Measurements from ENCODE around the gene FNDC4.

FNDC4 gene

DNA sequence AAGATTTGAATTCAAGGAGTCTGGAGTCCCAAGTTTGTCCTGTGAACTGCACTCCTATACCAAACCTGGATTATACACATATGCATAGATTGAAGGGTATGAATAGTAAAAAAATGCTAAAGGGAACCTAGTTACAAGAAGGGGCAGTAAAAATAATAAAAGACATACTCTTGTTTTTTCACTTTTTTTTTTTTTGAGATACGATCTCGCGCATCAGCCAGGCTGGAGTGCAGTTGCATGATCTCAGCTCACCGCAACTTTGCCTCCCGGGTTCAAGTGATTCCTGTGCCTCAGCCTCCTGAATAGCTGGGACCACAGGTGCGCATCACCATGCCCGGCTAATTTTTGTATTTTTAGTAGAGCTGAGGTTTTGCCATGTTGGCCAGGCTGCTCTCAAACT, 30.6 kb downstream of the FNDC4 start:
- in situ Hi-C loops (cut with MboI; ENCODE audit: low sequenced_read_pairs), result no loop called here
- Histone ChIP-seq H3K36me3 (replicated peaks) (peaks cover 20% of the 10 kb centered on the region), H3K27me3 (ENCODE audit: low read depth) (no peaks in the 10 kb centered on the region)

DNA sequence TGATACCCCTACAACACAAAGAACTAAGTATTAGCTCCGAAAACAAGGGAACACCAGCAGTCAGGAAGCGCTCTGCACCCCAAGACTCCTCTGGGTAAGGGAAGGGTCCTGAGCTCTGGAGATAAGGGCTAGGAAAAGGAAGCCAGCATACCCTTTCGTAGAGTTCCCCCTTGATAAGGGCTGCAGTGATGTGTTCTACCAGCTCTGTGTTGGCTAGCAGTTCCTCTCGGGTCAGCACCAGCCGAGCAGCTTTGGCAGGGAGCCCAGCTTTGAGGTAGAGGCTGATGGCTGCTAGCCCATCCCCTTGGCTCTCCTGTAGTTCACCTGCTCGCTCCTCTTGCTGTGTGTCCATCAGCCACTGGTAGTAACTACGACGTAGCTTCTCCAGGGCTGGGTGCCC, 33.9 kb downstream of the FNDC4 start:
- Histone ChIP-seq H3K4me1 (peaks cover 14% of the 10 kb centered on the region), H3K4me3 (no peak overlapping the region), H3K36me3 (replicated peaks) (peaks cover 49% of the 10 kb centered on the region), H3K9me3 (0 out of 2 replicates have a peak, but pooled peaks cover 2% of the 10 kb centered on the region), H3K27me3 (ENCODE audit: low read depth) (no peaks in the 10 kb centered on the region)
- in situ Hi-C loops (cut with MboI; ENCODE audit: low sequenced_read_pairs), result no loop called here
- DNase-seq (ENCODE audit: low spot score in 2 of 2), result no peak

More for the DNA sequence above, 30.6 kb downstream of the FNDC4 start:
- Histone ChIP-seq H3K4me1 (peaks cover 12% of the 10 kb centered on the region), H3K4me3 (no peak overlapping the region), H3K9me3 (0 out of 2 replicates have a peak, but pooled peaks cover 2% of the 10 kb centered on the region)
- DNase-seq (ENCODE audit: low spot score in 2 of 2), result no peak

DNA sequence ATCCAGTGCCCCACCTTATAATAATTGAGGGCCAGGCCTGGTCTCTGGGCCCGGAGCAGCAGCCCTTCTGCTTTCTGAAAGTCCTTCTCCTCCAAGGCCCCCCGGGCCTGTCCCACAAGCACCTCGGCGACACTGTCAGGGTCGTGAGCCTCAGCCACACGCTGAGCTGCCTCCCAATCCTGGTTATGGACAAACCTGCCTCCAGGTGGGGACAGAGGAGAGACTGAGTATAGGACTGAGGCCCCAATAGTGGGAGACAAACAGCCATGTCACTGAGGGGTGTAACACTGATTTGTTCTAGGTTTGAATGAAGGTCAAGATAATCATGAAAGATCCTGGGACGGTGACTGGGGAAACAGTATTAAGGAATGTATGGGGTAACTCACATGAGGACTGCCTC, 41.0 kb downstream of the FNDC4 start:
- in situ Hi-C loops (cut with MboI; ENCODE audit: low sequenced_read_pairs), result no loop called here
- H3K4me1 ChIP-seq, result no peaks in the 10 kb centered on the region
- no peaks in the 10 kb centered on the region for H3K9me3 ChIP-seq
- no peak for DNase-seq (ENCODE audit: low spot score in 2 of 2)
- no peaks in the 10 kb centered on the region for H3K27me3 ChIP-seq (ENCODE audit: low read depth)
- H3K36me3 ChIP-seq (replicated peaks), result peaks cover 79% of the 10 kb centered on the region
- no peak overlapping the region for H3K4me3 ChIP-seq

DNA sequence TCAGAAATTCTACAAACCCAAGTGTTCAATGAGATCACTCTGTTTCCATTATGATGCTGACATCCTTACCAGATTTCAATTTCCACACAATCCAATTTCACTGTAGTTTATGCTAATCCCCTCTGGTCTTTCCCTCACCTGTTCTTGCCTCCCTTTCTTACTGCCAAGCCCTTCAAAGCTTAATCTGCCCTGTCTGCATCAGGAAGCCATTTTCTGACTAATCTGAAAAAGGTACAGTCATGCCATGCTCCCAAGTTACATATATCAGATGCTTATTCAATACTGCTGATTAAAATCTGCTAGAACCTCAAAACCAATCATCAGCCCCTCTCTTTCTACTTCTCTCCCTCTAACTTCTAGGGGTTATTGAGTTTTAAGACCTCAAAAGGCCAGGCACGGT, 43.9 kb downstream of the FNDC4 start:
- DNase-seq (ENCODE audit: low spot score in 2 of 2), result no peak
- in situ Hi-C loops (cut with MboI; ENCODE audit: low sequenced_read_pairs), result no loop called here
- H3K4me3 ChIP-seq, result no peak overlapping the region
- no peaks in the 10 kb centered on the region for H3K9me3 ChIP-seq
- peaks cover 70% of the 10 kb centered on the region for H3K36me3 ChIP-seq (replicated peaks)
- H3K27me3 ChIP-seq (ENCODE audit: low read depth), result no peaks in the 10 kb centered on the region
- H3K4me1 ChIP-seq, result no peaks in the 10 kb centered on the region

DNA sequence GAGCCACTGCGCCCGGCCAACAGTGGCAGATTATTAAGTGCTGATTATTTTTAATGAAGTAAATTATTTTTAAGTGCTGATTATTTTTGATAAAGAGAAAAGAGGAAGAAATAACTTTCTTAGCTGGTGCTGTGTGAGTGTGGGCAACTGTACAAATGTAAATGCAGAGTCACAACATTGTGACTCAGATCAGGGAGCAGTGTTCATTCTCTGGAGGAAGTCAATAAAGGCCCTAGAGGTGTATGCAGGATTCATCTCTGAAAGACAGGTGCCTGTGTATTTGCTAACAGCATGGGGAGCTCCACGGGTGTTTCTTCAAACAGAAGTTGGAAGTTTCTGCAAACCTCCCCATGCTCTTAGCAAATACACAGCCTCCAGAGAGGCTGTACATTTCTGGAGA, 46.6 kb downstream of the FNDC4 start:
- Histone ChIP-seq H3K4me3 (no peak overlapping the region), H3K4me1 (no peaks in the 10 kb centered on the region), H3K36me3 (replicated peaks) (peaks cover 68% of the 10 kb centered on the region), H3K9me3 (no peaks in the 10 kb centered on the region), H3K27me3 (ENCODE audit: low read depth) (no peaks in the 10 kb centered on the region)
- no peak for DNase-seq (ENCODE audit: low spot score in 2 of 2)
- in situ Hi-C loops (cut with MboI; ENCODE audit: low sequenced_read_pairs), result no loop called here

DNA sequence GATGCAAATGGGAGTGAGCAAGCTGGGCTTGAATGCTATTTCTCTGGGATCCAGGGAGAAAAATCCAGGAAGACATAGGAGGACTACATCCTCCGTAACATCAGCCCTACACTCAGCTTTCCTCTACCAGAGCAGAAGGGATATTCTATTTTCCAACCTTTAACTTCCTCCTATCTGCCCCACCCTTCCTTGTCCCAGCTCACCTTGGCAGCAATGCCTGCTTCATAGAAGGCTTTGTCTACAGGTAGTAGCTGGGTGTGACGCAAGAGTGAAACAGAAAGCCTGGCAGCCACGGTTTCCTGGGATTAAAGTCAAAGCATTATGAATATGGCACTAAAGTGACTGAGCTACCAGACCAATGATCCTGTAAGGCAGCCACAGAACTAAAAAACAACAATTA, 48.9 kb downstream of the FNDC4 start:
- DNase-seq (ENCODE audit: low spot score in 2 of 2), result no peak
- Histone ChIP-seq H3K4me3 (no peak overlapping the region), H3K9me3 (no peaks in the 10 kb centered on the region), H3K27me3 (ENCODE audit: low read depth) (no peaks in the 10 kb centered on the region), H3K36me3 (replicated peaks) (peaks cover 60% of the 10 kb centered on the region), H3K4me1 (no peaks in the 10 kb centered on the region)
- in situ Hi-C loops (cut with MboI; ENCODE audit: low sequenced_read_pairs), result no loop called here

DNA sequence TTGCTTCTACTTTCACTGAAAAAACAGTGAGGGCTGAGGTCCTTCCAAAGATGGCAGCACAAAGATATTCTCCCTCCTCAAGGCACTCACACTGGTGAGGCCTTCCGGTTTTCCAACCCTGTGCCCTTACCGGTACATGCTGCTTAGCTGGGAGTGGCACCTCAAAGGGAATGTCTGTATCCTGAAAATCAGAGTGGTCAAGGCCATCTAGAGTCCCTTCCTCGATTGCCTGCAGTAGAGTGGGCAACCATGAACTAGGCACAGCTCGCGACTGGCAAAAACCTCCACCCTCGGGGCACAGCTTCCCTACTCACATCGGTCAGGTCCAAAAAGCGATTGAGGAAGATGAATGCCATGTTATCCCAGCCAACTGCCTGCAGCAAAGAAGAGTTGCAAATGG, 49.4 kb downstream of the FNDC4 start:
- Histone ChIP-seq H3K4me1 (no peaks in the 10 kb centered on the region), H3K27me3 (ENCODE audit: low read depth) (no peaks in the 10 kb centered on the region), H3K9me3 (no peaks in the 10 kb centered on the region), H3K36me3 (replicated peaks) (peaks cover 62% of the 10 kb centered on the region), H3K4me3 (no peak overlapping the region)
- no peak for DNase-seq (ENCODE audit: low spot score in 2 of 2)
- in situ Hi-C loops (cut with MboI; ENCODE audit: low sequenced_read_pairs), result no loop called here

DNA sequence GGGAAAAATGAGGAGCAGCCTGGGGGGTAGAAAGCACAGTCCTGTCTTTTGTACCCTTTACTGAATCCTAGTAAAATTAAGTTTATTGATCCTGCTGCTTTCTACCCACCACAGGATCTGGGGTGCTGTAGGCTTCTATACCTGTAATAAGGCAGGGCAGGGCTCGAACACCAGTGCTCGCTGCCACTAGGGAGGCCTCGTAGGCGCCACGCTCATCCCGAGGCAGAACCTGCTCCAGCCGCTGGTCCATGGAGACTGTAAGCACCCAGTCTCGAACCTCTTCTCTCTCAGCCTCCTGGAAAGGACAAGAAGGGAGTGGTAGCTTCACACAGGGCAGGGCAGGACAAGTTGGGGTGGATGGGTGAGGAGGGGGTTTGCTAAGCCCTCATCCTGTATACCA, 49.8 kb downstream of the FNDC4 start:
- Histone ChIP-seq H3K4me3 (no peak overlapping the region), H3K4me1 (no peaks in the 10 kb centered on the region), H3K9me3 (no peaks in the 10 kb centered on the region), H3K36me3 (replicated peaks) (peaks cover 67% of the 10 kb centered on the region), H3K27me3 (ENCODE audit: low read depth) (no peaks in the 10 kb centered on the region)
- in situ Hi-C loops (cut with MboI; ENCODE audit: low sequenced_read_pairs), result no loop called here
- DNase-seq (ENCODE audit: low spot score in 2 of 2), result no peak

DNA sequence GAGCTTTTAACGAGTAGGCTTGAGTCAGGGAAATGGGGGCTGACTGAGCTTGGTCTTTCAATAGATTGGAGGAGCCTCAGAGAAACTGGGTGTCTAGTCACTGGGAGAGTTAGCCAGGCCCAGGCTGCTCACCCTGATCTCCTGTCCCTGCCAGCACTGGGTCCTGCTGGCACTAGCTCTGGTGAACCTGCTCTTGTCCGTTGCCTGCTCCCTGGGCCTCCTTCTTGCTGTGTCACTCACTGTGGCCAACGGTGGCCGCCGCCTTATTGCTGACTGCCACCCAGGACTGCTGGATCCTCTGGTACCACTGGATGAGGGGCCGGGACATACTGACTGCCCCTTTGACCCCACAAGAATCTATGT, 52.1 kb downstream of the FNDC4 start:
- no peak for DNase-seq (ENCODE audit: low spot score in 2 of 2)
- H3K36me3 ChIP-seq (replicated peaks), result peaks cover 51% of the 10 kb centered on the region
- no peaks in the 10 kb centered on the region for H3K9me3 ChIP-seq
- in situ Hi-C loops (cut with MboI; ENCODE audit: low sequenced_read_pairs), result no loop called here
- no peaks in the 10 kb centered on the region for H3K4me1 ChIP-seq
- no peak overlapping the region for H3K4me3 ChIP-seq
- H3K27me3 ChIP-seq (ENCODE audit: low read depth), result no peaks in the 10 kb centered on the region

DNA sequence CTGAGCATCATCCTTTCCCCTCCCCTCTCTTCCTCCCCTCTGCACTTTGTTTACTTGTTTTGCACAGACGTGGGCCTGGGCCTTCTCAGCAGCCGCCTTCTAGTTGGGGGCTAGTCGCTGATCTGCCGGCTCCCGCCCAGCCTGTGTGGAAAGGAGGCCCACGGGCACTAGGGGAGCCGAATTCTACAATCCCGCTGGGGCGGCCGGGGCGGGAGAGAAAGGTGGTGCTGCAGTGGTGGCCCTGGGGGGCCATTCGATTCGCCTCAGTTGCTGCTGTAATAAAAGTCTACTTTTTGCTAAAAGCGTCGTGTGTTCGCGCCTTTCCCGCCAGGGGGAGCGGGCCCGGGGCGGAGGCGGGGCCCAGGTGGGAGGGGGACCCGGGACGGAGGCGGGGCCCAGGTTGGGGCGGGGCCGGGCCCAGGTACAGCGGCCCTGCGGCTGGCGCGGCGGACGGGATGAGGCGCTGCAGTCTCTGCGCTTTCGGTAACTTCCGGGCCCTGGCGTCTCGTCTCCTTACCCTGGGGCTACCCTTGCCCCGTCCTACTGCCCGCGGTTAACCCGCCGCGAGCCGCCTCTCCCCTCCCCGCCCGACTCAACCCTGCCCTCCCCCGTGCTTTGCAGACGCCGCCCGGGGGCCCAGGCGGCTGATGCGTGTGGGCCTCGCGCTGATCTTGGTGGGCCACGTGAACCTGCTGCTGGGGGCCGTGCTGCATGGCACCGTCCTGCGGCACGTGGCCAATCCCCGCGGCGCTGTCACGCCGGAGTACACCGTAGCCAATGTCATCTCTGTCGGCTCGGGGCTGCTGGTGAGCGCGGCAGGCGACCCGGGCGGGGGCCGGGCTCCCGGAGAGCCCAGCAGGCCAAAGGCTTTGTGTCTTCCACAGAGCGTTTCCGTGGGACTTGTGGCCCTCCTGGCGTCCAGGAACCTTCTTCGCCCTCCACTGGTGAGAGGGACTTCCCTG, 52.8 kb downstream of the FNDC4 start, which contains the start of gene KRTCAP3:
TSS of gene KRTCAP3 (plus strand) at position 424 of the 962 bp plus-strand sequence. CDS start at position 456, 32 bp downstream.
- no peaks in the 10 kb centered on the region for H3K27me3 ChIP-seq (ENCODE audit: low read depth)
- no peaks in the 10 kb centered on the region for H3K4me1 ChIP-seq
- no peak within 1 kb of the TSS for H3K4me3 ChIP-seq
- peaks cover 49% of the 10 kb centered on the region for H3K36me3 ChIP-seq (replicated peaks)
- DNase-seq (ENCODE audit: low spot score in 2 of 2), result no peak
- no peaks in the 10 kb centered on the region for H3K9me3 ChIP-seq
- in situ Hi-C loops (cut with MboI; ENCODE audit: low sequenced_read_pairs), result no loop called here

Measured in HAP-1 (cell line).